A673 (cell line): Measurements from ENCODE around the gene APBB3. TPM values are rescaled to one million over a fixed set of nuclear protein-coding genes. Genes with fewer than 3 reads are reported as not detected.

Experiments
- BruUV-seq: library from RNA; stranded (reverse); fragments of 400-500 nt; replicated peaks from 2 replicates; lab custom pipeline; 2021; lab: Mats Ljungman, UMichigan
- CTCF ChIA-PET: fragments of 300-600 bp; sonication (Branson Sonifier 250); formaldehyde crosslinking; loops from one replicate; lab custom pipeline; 2022; ENCODE audit warnings: antibody characterized with exemption; lab: Charles Lee
- POLR2A ChIA-PET: fragments of 300-600 bp; sonication (Branson Sonifier 250); formaldehyde crosslinking; loops from one replicate; lab custom pipeline; 2022; ENCODE audit warnings: antibody characterized with exemption; ENCODE audit not compliant: low non-redundant PET; lab: Charles Lee
- DNase-seq: peaks from one replicate; pipeline ENCODE4 v3.0.0-alpha.2; 2015; ENCODE audit warnings: low spot score
- H3K27ac ChIP-seq: fragments of 200-600 bp; sonication (generic); 2 replicates; pipeline ENCODE4 v1.5.1; 2016; ENCODE audit warnings: mixed run types, low read depth, mild to moderate bottlenecking, mixed read lengths, antibody characterized with exemption, low read length; ENCODE audit not compliant: poor library complexity, severe bottlenecking
- H3K27me3 ChIP-seq: fragments of 200-600 bp; sonication (generic); replicated peaks from 2 replicates; pipeline ENCODE4 v1.6.1; 2017; ENCODE audit warnings: mixed run types, low read depth, mild to moderate bottlenecking, mixed read lengths, antibody characterized with exemption, low read length; ENCODE audit not compliant: insufficient read depth, poor library complexity
- H3K36me3 ChIP-seq: fragments of 200-600 bp; sonication (generic); 2 replicates; pipeline ENCODE4 v1.6.1; 2016; ENCODE audit warnings: mixed run types, mild to moderate bottlenecking, mixed read lengths, antibody characterized with exemption, low read length; ENCODE audit not compliant: insufficient read depth, poor library complexity, severe bottlenecking
- H3K4me1 ChIP-seq: fragments of 200-600 bp; sonication (generic); 2 replicates; pipeline ENCODE4 v1.6.1; 2017; ENCODE audit warnings: mixed run types, mild to moderate bottlenecking, mixed read lengths, antibody characterized with exemption, low read length; ENCODE audit not compliant: insufficient read depth, poor library complexity, severe bottlenecking
- H3K4me3 ChIP-seq: fragments of 200-600 bp; sonication (generic); 2 replicates; pipeline ENCODE4 v1.5.1; 2016; ENCODE audit warnings: low read depth, mixed run types, mild to moderate bottlenecking, mixed read lengths, low read length; ENCODE audit not compliant: poor library complexity, severe bottlenecking
- H3K9me3 ChIP-seq: fragments of 200-600 bp; sonication (generic); 2 replicates; pipeline ENCODE4 v1.6.1; 2016; ENCODE audit warnings: mixed run types, low read depth, mild to moderate bottlenecking, mixed read lengths, antibody characterized with exemption, low read length; ENCODE audit not compliant: poor library complexity, severe bottlenecking
- CTCF ChIP-seq: fragments of 300-800, 200-600 bp; sonication (generic); conservative IDR thresholded peaks from 2 replicates; pipeline ENCODE4 v1.5.1; 2017; ENCODE audit warnings: low read depth, mild to moderate bottlenecking, antibody characterized with exemption, low read length, moderate library complexity, mixed read lengths
- EZH2 ChIP-seq: fragments of 200-600 bp; sonication (generic); IDR thresholded peaks from 2 replicates; pipeline ENCODE4 v1.6.1; 2017; ENCODE audit warnings: borderline replicate concordance, low read depth, mild to moderate bottlenecking, mixed read lengths, antibody characterized with exemption, low read length; ENCODE audit not compliant: poor library complexity, severe bottlenecking
- intact Hi-C: fragments of 100-400 bp; cut with micrococcal nuclease; formaldehyde crosslinking; loops from one replicate; pipeline ENCODE4 v1.10.0; 2022; ENCODE audit not compliant: unreplicated experiment
- total RNA-seq: library from RNA; stranded (reverse); gene quantifications from 2 replicates; pipeline ENCODE4 v1.2.3, GENCODE V29; 2021

APBB3 gene
- total RNA-seq, 1 experiment from 2014 or later: 27.8 TPM

GRCh38 chr5:140565024-140565779 is 804 bp upstream of the APBB3 start:
- peaks cover 21% of the 10 kb centered on the region for H3K36me3 ChIP-seq
- H3K27ac ChIP-seq: peak overlapping the region; percentile 92
- no peaks in the 10 kb centered on the region for H3K27me3 ChIP-seq
- POLR2A ChIA-PET: no interaction called here
- DNase-seq: no peak
- H3K4me1 ChIP-seq: peaks cover 15% of the 10 kb centered on the region
- no peaks in the 10 kb centered on the region for H3K9me3 ChIP-seq
- intact Hi-C loops: no loop called here
- BruUV-seq: TSS peak; percentile 80
- TF ChIP-seq CTCF (no peak), EZH2 (no peak)
- CTCF ChIA-PET: no interaction called here
- H3K4me3 ChIP-seq: peak overlapping the region; percentile 66

- POLR2A ChIA-PET: interaction anchor here (0.6 kb wide), 2 partner anchors 159 to 562 kb away, joined by 4 to 15 read pairs; no protein-coding TSS in a partner anchor
- Histone ChIP-seq H3K4me1 (peaks cover 15% of the 10 kb centered on the region), H3K27me3 (no peaks in the 10 kb centered on the region), H3K4me3 (peak overlapping the region; percentile 66), H3K27ac (peak overlapping the region; percentile 92), H3K9me3 (no peaks in the 10 kb centered on the region), H3K36me3 (peaks cover 21% of the 10 kb centered on the region)
- BruUV-seq: TSS peak; percentile 67
- intact Hi-C loops: loop anchor here (5.0 kb wide), 1 partner anchor 74 kb away; the partner anchor contains the start of gene TMCO6
- no peak for DNase-seq
- CTCF ChIA-PET: no interaction called here
- TF ChIP-seq EZH2: no peak
- no peak for TF ChIP-seq CTCF
Measured at GRCh38 chr5:140563596-140563995, 802 bp downstream of the APBB3 start.

- peaks cover 20% of the 10 kb centered on the region for H3K4me1 ChIP-seq
- no peak for DNase-seq
- ChIA-PET POLR2A (no interaction called here), CTCF (no interaction called here)
- H3K36me3 ChIP-seq: peaks cover 8% of the 10 kb centered on the region
- no peaks in the 10 kb centered on the region for H3K27me3 ChIP-seq
- H3K4me3 ChIP-seq: no peak overlapping the region
- no TSS peak for BruUV-seq
- no peaks in the 10 kb centered on the region for H3K9me3 ChIP-seq
- intact Hi-C loops: loop anchor here (5.0 kb wide), 1 partner anchor 75 kb away; the partner anchor contains the start of gene TMCO6
- H3K27ac ChIP-seq: no peak overlapping the region
- no peak for TF ChIP-seq EZH2
- no peak for TF ChIP-seq CTCF
Measured at GRCh38 chr5:140561753-140562523, 2.5 kb downstream of the APBB3 start.
